HepG2 (cell line): ENCODE measurements around the gene SRP9. TPM values are rescaled to one million over a fixed set of nuclear protein-coding genes. Genes with fewer than 3 reads are reported as not detected.

Source experiments
- CBX2 ChIP-seq, 2 experiments: fragments of 200-600 bp in 1 of 2; sonication (generic); formaldehyde crosslinking in 1 of 2; IDR thresholded peaks; 2 replicates each; pipeline versions ENCODE4 v1.7.0 to v1.8.1; 2018 to 2022; ENCODE audit warnings: low read depth in 2 of 2, low read length in 1 of 2, mild to moderate bottlenecking in 1 of 2, missing genetic modification reagents in 1 of 2
- CHD2 ChIP-seq: IDR thresholded peaks from 2 replicates; pipeline ENCODE4 v1.6.1; 2011; ENCODE audit warnings: low read depth, low read length, improper control_type of control experiment
- ETV6 ChIP-seq: sonication (generic); formaldehyde crosslinking; conservative IDR thresholded peaks from 2 replicates; pipeline ENCODE4 v1.4.0; 2020; ENCODE audit warnings: missing genetic modification reagents
- FOXO1 ChIP-seq: sonication (generic); formaldehyde crosslinking; IDR thresholded peaks from 2 replicates; pipeline ENCODE4 v1.4.0; 2020; ENCODE audit warnings: missing genetic modification reagents
- GABPA ChIP-seq, 2 experiments: IDR thresholded peaks; 2 replicates each; pipeline ENCODE4 v1.6.1; 2011 to 2016; ENCODE audit warnings: low read depth in 2 of 2, low read length in 1 of 2, missing biosample characterization in 1 of 2, missing genetic modification characterization in 1 of 2
- HIC2 ChIP-seq: sonication (generic); formaldehyde crosslinking; IDR thresholded peaks from 2 replicates; pipeline ENCODE4 v1.9.0; 2022; ENCODE audit warnings: low read depth, missing genetic modification reagents
- MXD3 ChIP-seq: IDR thresholded peaks from 2 replicates; pipeline ENCODE4 v1.6.1; 2016; ENCODE audit warnings: mild to moderate bottlenecking, missing biosample characterization, missing genetic modification reagents
- PRPF4 ChIP-seq: fragments of 200-400 bp; formaldehyde crosslinking; IDR thresholded peaks from 2 replicates; pipeline ENCODE4 v1.6.1; 2016; ENCODE audit warnings: low read length, low read depth; ENCODE audit not compliant: poor library complexity, severe bottlenecking
- REPIN1 ChIP-seq: sonication (generic); formaldehyde crosslinking; IDR thresholded peaks from 2 replicates; pipeline ENCODE4 v1.8.0; 2022; ENCODE audit warnings: missing genetic modification reagents, low read depth, mild to moderate bottlenecking, borderline replicate concordance
- SALL2 ChIP-seq: sonication (generic); formaldehyde crosslinking; IDR thresholded peaks from 2 replicates; pipeline ENCODE4 v1.8.1; 2023; ENCODE audit warnings: mild to moderate bottlenecking, missing genetic modification reagents, inconsistent platforms
- SAP130 ChIP-seq: IDR thresholded peaks from 2 replicates; pipeline ENCODE4 v1.6.1; 2016; ENCODE audit warnings: low read depth
- ZBTB46 ChIP-seq: sonication (generic); formaldehyde crosslinking; IDR thresholded peaks from 2 replicates; pipeline ENCODE4 v1.4.0; 2020; ENCODE audit warnings: mild to moderate bottlenecking, missing genetic modification reagents, borderline replicate concordance
- ZNF558 ChIP-seq: sonication (generic); formaldehyde crosslinking; IDR thresholded peaks from 2 replicates; pipeline ENCODE4 v1.9.0; 2022; ENCODE audit warnings: mild to moderate bottlenecking, missing genetic modification reagents, borderline replicate concordance
- polyA plus RNA-seq, 8 experiments: library from polyadenylated mRNA; depleted of rRNA in 3 of 8; stranded (reverse) in 7 of 8; unstranded in 1 of 8; fragments of >200 nt; fragmentation: Illumina TruSeq in 4 of 8; extraction: Trizol in 4 of 8; gene quantifications; 2 replicates each; pipeline versions ENCODE4 v1.2.1 to v1.2.3, GENCODE V29; 2011 to 2016; ENCODE audit warnings: low read depth in 4 of 8, missing spikeins in 1 of 8, mixed read lengths in 1 of 8; ENCODE audit not compliant: insufficient read depth in 1 of 8
- total RNA-seq, 5 experiments: library from RNA; depleted of rRNA; stranded (reverse); fragments of >200 nt; fragmentation: Illumina TruSeq; extraction: Trizol; gene quantifications; 2 replicates each; pipeline ENCODE4 v1.2.3, GENCODE V29; 2016; ENCODE audit warnings: low read depth in 1 of 5
- TF ChIP-seq, protein P1 (sequence below): sonication (generic); formaldehyde crosslinking; IDR thresholded peaks from 2 replicates; pipeline ENCODE4 v1.5.1; 2020; ENCODE audit warnings: mild to moderate bottlenecking, missing genetic modification reagents, moderate library complexity
- TF ChIP-seq, protein P2 (sequence below), 2 experiments: sonication (generic) in 1 of 2; formaldehyde crosslinking in 1 of 2; IDR thresholded peaks; 2 replicates each; pipeline versions ENCODE4 v1.4.0 to v1.6.1; 2018 to 2020; ENCODE audit warnings: missing genetic modification reagents in 2 of 2, borderline replicate concordance in 1 of 2, low read depth in 1 of 2, mild to moderate bottlenecking in 1 of 2, missing biosample characterization in 1 of 2
- TF ChIP-seq, protein P3 (sequence below): sonication (generic); formaldehyde crosslinking; IDR thresholded peaks from 2 replicates; pipeline ENCODE4 v1.5.0; 2020; ENCODE audit warnings: missing genetic modification reagents

The SRP9 gene
- total and polyA plus RNA-seq, 2 of the 13 experiments (the other 11 are each of a cell fraction or from before 2014, with no cell fraction given): 251 to 307 TPM

DNA sequence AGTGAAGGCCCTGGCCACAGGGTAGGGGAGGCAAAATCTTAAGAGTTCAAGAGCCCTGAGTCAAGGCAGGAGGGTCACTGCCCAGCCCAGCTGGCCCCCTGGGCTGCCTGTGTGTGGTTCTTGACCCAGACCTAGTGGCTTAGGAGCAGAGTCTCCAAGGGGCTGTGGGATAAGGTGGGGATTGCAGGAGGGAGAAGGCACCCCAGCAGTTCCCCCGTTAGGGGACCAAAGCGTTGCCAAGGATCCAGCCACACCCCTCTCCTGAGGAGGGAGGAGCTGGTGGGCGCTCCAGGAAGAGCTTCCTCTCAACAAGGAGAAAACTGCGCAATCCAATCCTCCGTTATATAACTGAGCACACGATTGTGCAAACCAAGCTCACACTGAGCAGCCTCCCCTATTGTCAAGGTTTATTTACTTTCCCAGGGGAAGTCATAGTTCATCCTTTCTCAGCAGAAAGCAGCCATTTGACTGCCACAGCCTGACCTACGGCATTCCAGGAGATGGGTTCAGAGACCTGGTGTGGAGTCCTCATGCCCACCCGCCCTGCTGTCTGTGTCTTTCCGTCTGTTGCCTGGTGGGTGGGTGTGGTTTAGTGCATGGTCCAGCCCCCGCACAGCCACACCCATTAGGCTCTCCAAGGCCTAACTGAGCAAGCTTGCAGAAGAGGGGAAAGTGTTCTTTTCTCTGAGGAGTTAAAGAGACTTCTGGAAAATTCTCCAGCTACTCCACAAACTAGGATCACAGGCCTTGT is 35.8 kb downstream of the SRP9 start (continued):
- TF ChIP-seq MXD3 (CRISPR knock-in tag) (no peak), ETV6 (CRISPR knock-in tag) (peak; percentile 91; the same call in 1 of the 2 replicates), SALL2 (CRISPR knock-in tag) (peak; percentile 94), CHD2 (no peak), GABPA (IDR thresholded peaks at IDR 0.05; ENCODE audit: low read depth, low read length) (no peak), GABPA (CRISPR knock-in tag; IDR thresholded peaks at IDR 0.05; ENCODE audit: low read depth) (peak; percentile 65), HIC2 (CRISPR knock-in tag) (peak; percentile 96), PRPF4 (no peak), ZBTB46 (no peak), FOXO1 (CRISPR knock-in tag) (peak; percentile 95), ZNF558 (CRISPR knock-in tag) (no peak), CBX2 (IDR thresholded peaks at IDR 0.05; ENCODE audit: low read depth, low read length) (no peak), CBX2 (CRISPR knock-in tag; IDR thresholded peaks at IDR 0.05; ENCODE audit: low read depth) (0 out of 2 replicates have a peak, but pooled peaks have one; percentile 15), SAP130 (CRISPR knock-in tag) (peak; percentile 97), REPIN1 (peak; percentile 95)
- TF ChIP-seq, protein P1, sequence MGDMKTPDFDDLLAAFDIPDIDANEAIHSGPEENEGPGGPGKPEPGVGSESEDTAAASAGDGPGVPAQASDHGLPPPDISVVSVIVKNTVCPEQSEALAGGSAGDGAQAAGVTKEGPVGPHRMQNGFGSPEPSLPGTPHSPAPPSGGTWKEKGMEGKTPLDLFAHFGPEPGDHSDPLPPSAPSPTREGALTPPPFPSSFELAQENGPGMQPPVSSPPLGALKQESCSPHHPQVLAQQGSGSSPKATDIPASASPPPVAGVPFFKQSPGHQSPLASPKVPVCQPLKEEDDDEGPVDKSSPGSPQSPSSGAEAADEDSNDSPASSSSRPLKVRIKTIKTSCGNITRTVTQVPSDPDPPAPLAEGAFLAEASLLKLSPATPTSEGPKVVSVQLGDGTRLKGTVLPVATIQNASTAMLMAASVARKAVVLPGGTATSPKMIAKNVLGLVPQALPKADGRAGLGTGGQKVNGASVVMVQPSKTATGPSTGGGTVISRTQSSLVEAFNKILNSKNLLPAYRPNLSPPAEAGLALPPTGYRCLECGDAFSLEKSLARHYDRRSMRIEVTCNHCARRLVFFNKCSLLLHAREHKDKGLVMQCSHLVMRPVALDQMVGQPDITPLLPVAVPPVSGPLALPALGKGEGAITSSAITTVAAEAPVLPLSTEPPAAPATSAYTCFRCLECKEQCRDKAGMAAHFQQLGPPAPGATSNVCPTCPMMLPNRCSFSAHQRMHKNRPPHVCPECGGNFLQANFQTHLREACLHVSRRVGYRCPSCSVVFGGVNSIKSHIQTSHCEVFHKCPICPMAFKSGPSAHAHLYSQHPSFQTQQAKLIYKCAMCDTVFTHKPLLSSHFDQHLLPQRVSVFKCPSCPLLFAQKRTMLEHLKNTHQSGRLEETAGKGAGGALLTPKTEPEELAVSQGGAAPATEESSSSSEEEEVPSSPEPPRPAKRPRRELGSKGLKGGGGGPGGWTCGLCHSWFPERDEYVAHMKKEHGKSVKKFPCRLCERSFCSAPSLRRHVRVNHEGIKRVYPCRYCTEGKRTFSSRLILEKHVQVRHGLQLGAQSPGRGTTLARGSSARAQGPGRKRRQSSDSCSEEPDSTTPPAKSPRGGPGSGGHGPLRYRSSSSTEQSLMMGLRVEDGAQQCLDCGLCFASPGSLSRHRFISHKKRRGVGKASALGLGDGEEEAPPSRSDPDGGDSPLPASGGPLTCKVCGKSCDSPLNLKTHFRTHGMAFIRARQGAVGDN: peak; percentile 89
- TF ChIP-seq, protein P2, sequence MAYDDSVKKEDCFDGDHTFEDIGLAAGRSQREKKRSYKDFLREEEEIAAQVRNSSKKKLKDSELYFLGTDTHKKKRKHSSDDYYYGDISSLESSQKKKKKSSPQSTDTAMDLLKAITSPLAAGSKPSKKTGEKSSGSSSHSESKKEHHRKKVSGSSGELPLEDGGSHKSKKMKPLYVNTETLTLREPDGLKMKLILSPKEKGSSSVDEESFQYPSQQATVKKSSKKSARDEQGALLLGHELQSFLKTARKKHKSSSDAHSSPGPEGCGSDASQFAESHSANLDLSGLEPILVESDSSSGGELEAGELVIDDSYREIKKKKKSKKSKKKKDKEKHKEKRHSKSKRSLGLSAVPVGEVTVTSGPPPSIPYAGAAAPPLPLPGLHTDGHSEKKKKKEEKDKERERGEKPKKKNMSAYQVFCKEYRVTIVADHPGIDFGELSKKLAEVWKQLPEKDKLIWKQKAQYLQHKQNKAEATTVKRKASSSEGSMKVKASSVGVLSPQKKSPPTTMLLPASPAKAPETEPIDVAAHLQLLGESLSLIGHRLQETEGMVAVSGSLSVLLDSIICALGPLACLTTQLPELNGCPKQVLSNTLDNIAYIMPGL (CRISPR knock-in tag; IDR thresholded peaks at IDR 0.05; ENCODE audit: borderline replicate concordance in 1 of 2, low read depth in 1 of 2): peak; percentile 75; a peak in 3 of 4 replicates
- TF ChIP-seq, protein P3, sequence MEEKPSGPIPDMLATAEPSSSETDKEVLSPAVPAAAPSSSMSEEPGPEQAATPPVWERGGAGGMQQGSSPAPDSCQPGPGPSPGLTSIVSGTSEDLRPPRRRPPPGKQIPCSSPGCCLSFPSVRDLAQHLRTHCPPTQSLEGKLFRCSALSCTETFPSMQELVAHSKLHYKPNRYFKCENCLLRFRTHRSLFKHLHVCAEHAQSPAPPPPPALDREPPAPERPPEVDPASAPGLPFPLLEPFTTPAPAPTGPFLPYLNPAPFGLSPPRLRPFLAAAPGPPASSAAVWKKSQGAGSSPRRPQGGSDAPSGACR (CRISPR knock-in tag): peak; percentile 96
